Measurements from ENCODE around the gene TULP1.
"Not testable (repeated sequence)": the region's sequence is repeated elsewhere in the genome, so short reads cannot be mapped to it uniquely, and the experiment has no call there.

Gene TULP1

GRCh38 chr6:35521235-35521634, 8.5 kb upstream of the TULP1 start:
- DNase-seq (ENCODE audit: low read depth): no peak

- no peak for DNase-seq (ENCODE audit: low read depth)
Observed at GRCh38 chr6:35519313-35520015, 6.8 kb upstream of the TULP1 start.

- DNase-seq (ENCODE audit: low read depth): no peak
Observed at GRCh38 chr6:35518566-35519312, 6.0 kb upstream of the TULP1 start.

- not testable (repeated sequence) for DNase-seq (ENCODE audit: low read depth)
Observed at GRCh38 chr6:35517978-35518377, 5.3 kb upstream of the TULP1 start.

- DNase-seq (ENCODE audit: low read depth): no peak
Observed at GRCh38 chr6:35516712-35517111, 4.0 kb upstream of the TULP1 start.

- not testable (repeated sequence) for DNase-seq (ENCODE audit: low read depth)
Observed at GRCh38 chr6:35515939-35516338, 3.2 kb upstream of the TULP1 start.

- no peak for DNase-seq (ENCODE audit: low read depth)
Observed at GRCh38 chr6:35514587-35514986, 1.9 kb upstream of the TULP1 start.

GRCh38 chr6:35512006-35512405, 690 bp downstream of the TULP1 start:
- no peak for DNase-seq (ENCODE audit: low read depth)

- no peak for DNase-seq (ENCODE audit: low read depth)
Observed at GRCh38 chr6:35511562-35511941, 1.1 kb downstream of the TULP1 start.

- DNase-seq (ENCODE audit: low read depth): no peak
Observed at GRCh38 chr6:35510916-35511561, 1.7 kb downstream of the TULP1 start.

- DNase-seq (ENCODE audit: low read depth): no peak
Observed at GRCh38 chr6:35508542-35508941, 4.2 kb downstream of the TULP1 start.

- no peak for DNase-seq (ENCODE audit: low read depth)
Observed at GRCh38 chr6:35508027-35508426, 4.7 kb downstream of the TULP1 start.

- DNase-seq (ENCODE audit: low read depth): no peak
Observed at GRCh38 chr6:35507221-35507620, 5.5 kb downstream of the TULP1 start.

- DNase-seq (ENCODE audit: low read depth): no peak
Observed at GRCh38 chr6:35506536-35506935, 6.2 kb downstream of the TULP1 start.

GRCh38 chr6:35505999-35506412, 6.7 kb downstream of the TULP1 start:
- no peak for DNase-seq (ENCODE audit: low read depth)

GRCh38 chr6:35503534-35503933, 9.2 kb downstream of the TULP1 start:
- no peak for DNase-seq (ENCODE audit: low read depth)

- DNase-seq (ENCODE audit: low read depth): no peak
Observed at GRCh38 chr6:35501784-35502183, 10.9 kb downstream of the TULP1 start.

- no peak for DNase-seq (ENCODE audit: low read depth)
Observed at GRCh38 chr6:35500782-35501181, 11.9 kb downstream of the TULP1 start.

- no peak for DNase-seq (ENCODE audit: low read depth)
Observed at GRCh38 chr6:35499372-35499771, 13.3 kb downstream of the TULP1 start.

GRCh38 chr6:35498422-35499067, 14.2 kb downstream of the TULP1 start:
- DNase-seq (ENCODE audit: low read depth): no peak

GRCh38 chr6:35497571-35498421, 14.9 kb downstream of the TULP1 start:
- DNase-seq (ENCODE audit: low read depth): peak; percentile 27

Data from activated T-helper 1 cell treated with Interleukin-2 at 50 U/mL for 16 hours (primary cell).